H9 (cell line): ENCODE data around the gene DLGAP4. TPM values are rescaled to one million over a fixed set of nuclear protein-coding genes. Genes with fewer than 3 reads are reported as not detected.

Experiments
- DNase-seq: peaks from one replicate; pipeline ENCODE4 v3.0.0-alpha.2; 2017
- H2AFZ ChIP-seq: one replicate; pipeline ENCODE4 v1.6.1; 2013; ENCODE audit warnings: mild to moderate bottlenecking, low read length, control low read depth, moderate library complexity
- H2AK5ac ChIP-seq: 2 replicates; pipeline ENCODE4 v1.6.1; 2013; ENCODE audit warnings: low read length, control low read depth, mixed read lengths; ENCODE audit not compliant: insufficient read length
- H2BK120ac ChIP-seq: one replicate; pipeline ENCODE4 v1.6.1; 2013; ENCODE audit warnings: low read depth, mild to moderate bottlenecking, low read length, control low read depth, inconsistent platforms; ENCODE audit not compliant: poor library complexity, severe bottlenecking
- H2BK12ac ChIP-seq: 2 replicates; pipeline ENCODE4 v1.6.1; 2013; ENCODE audit warnings: low read length, control low read depth, mixed read lengths, low read depth; ENCODE audit not compliant: insufficient read length
- H2BK15ac ChIP-seq: 2 replicates; pipeline ENCODE4 v1.6.1; 2013; ENCODE audit warnings: low read depth, low read length, control low read depth
- H2BK20ac ChIP-seq: one replicate; pipeline ENCODE4 v1.6.1; 2013; ENCODE audit warnings: low read depth, mild to moderate bottlenecking, low read length, control low read depth, inconsistent platforms; ENCODE audit not compliant: poor library complexity, severe bottlenecking
- H2BK5ac ChIP-seq: 2 replicates; pipeline ENCODE4 v1.6.1; 2013; ENCODE audit warnings: low read length, control low read depth, mixed read lengths; ENCODE audit not compliant: insufficient read length
- H3K14ac ChIP-seq: 2 replicates; pipeline ENCODE4 v1.6.1; 2013; ENCODE audit warnings: low read length, control low read depth; ENCODE audit not compliant: insufficient read depth
- H3K18ac ChIP-seq: 2 replicates; pipeline ENCODE4 v1.6.1; 2013; ENCODE audit warnings: low read depth, mild to moderate bottlenecking, mixed read lengths, low read length, control low read depth; ENCODE audit not compliant: insufficient read length
- H3K23ac ChIP-seq: 2 replicates; pipeline ENCODE4 v1.6.1; 2013; ENCODE audit warnings: low read length, control low read depth, mixed read lengths, low read depth; ENCODE audit not compliant: insufficient read length
- H3K23me2 ChIP-seq: 2 replicates; pipeline ENCODE4 v1.6.1; 2013; ENCODE audit warnings: low read depth, mild to moderate bottlenecking, mixed read lengths, low read length, control low read depth; ENCODE audit not compliant: insufficient read length, poor library complexity, severe bottlenecking
- H3K27ac ChIP-seq: 2 replicates; pipeline ENCODE4 v1.5.1; 2013; ENCODE audit warnings: low read length, control low read depth, mixed read lengths, low read depth; ENCODE audit not compliant: insufficient read length
- H3K27me3 ChIP-seq: 2 replicates; pipeline ENCODE4 v1.6.1; 2013; ENCODE audit warnings: low read length, control low read depth, inconsistent platforms; ENCODE audit not compliant: insufficient read depth
- H3K4ac ChIP-seq: 2 replicates; pipeline ENCODE4 v1.6.1; 2013; ENCODE audit warnings: low read depth, mild to moderate bottlenecking, control low read depth, inconsistent platforms, low read length, moderate library complexity
- H3K4me1 ChIP-seq: 2 replicates; pipeline ENCODE4 v1.6.1; 2013; ENCODE audit warnings: low read length, control low read depth, inconsistent platforms; ENCODE audit not compliant: insufficient read depth
- H3K4me2 ChIP-seq: 2 replicates; pipeline ENCODE4 v1.6.1; 2013; ENCODE audit warnings: low read length, control low read depth, mixed read lengths; ENCODE audit not compliant: insufficient read length, insufficient read depth
- H3K56ac ChIP-seq: 2 replicates; pipeline ENCODE4 v1.6.1; 2013; ENCODE audit warnings: low read depth, mild to moderate bottlenecking, mixed read lengths, low read length, control low read depth; ENCODE audit not compliant: insufficient read length
- H3K79me1 ChIP-seq: 2 replicates; pipeline ENCODE4 v1.6.1; 2013; ENCODE audit warnings: low read depth, mild to moderate bottlenecking, moderate library complexity, low read length, control low read depth, inconsistent platforms; ENCODE audit not compliant: insufficient read depth, poor library complexity, severe bottlenecking
- H3K79me2 ChIP-seq: 2 replicates; pipeline ENCODE4 v1.6.1; 2013; ENCODE audit warnings: low read length, control low read depth, inconsistent platforms; ENCODE audit not compliant: insufficient read depth
- H3K9ac ChIP-seq: 2 replicates; pipeline ENCODE4 v1.6.1; 2013; ENCODE audit warnings: low read length, control low read depth, mixed read lengths; ENCODE audit not compliant: insufficient read length; ENCODE audit errors: extremely low read depth
- H3K9me3 ChIP-seq: one replicate; pipeline ENCODE4 v1.6.1; 2013; ENCODE audit warnings: low read depth, low read length, inconsistent platforms; ENCODE audit not compliant: control insufficient read depth
- H3T11ph ChIP-seq: one replicate; pipeline ENCODE4 v1.6.1; 2013; ENCODE audit warnings: mild to moderate bottlenecking, low read length, control low read depth, inconsistent platforms
- H4K20me1 ChIP-seq: one replicate; pipeline ENCODE4 v1.6.1; 2013; ENCODE audit not compliant: control insufficient read depth, insufficient read length, insufficient read depth
- H4K5ac ChIP-seq: 2 replicates; pipeline ENCODE4 v1.6.1; 2013; ENCODE audit warnings: low read depth, mild to moderate bottlenecking, mixed read lengths, low read length, control low read depth; ENCODE audit not compliant: insufficient read length
- H4K8ac ChIP-seq: replicated peaks from 2 replicates; pipeline ENCODE4 v1.6.1; 2013; ENCODE audit warnings: low read length, control low read depth, mixed read lengths, low read depth; ENCODE audit not compliant: insufficient read length
- H4K91ac ChIP-seq: 2 replicates; pipeline ENCODE4 v1.6.1; 2013; ENCODE audit warnings: low read depth, mild to moderate bottlenecking, moderate library complexity, mixed read lengths, low read length, control low read depth; ENCODE audit not compliant: insufficient read length
- H3K27ac Mint-ChIP-seq, 3 experiments: 2 replicates in 2 of 3; 3 replicates in 1 of 3; pipeline ENCODE4 v1.8.0; 2020 to 2021; ENCODE audit warnings: mixed read lengths in 3 of 3, mild to moderate bottlenecking in 1 of 3, moderate library complexity in 1 of 3
- H3K27me3 Mint-ChIP-seq: 2 replicates; pipeline ENCODE4 v1.8.0; 2021; ENCODE audit warnings: low read depth, mild to moderate bottlenecking, moderate library complexity, mixed read lengths
- H3K36me3 Mint-ChIP-seq, 3 experiments: 2 replicates in 2 of 3; 3 replicates in 1 of 3; pipeline ENCODE4 v1.8.0; 2020 to 2021; ENCODE audit warnings: low read depth in 3 of 3, mixed read lengths in 3 of 3; ENCODE audit not compliant: insufficient read depth in 1 of 3
- H3K4me1 Mint-ChIP-seq, 2 experiments: 2 replicates each; pipeline ENCODE4 v1.8.0; 2020; ENCODE audit warnings: mixed read lengths in 2 of 2
- H3K4me3 Mint-ChIP-seq, 2 experiments: 2 replicates in 1 of 2; 3 replicates in 1 of 2; pipeline ENCODE4 v1.8.0; 2020 to 2021; ENCODE audit warnings: mild to moderate bottlenecking in 2 of 2, mixed read lengths in 2 of 2, moderate library complexity in 1 of 2
- H3K9me3 Mint-ChIP-seq, 2 experiments: 2 replicates in 1 of 2; 3 replicates in 1 of 2; pipeline ENCODE4 v1.8.0; 2020; ENCODE audit warnings: mild to moderate bottlenecking in 2 of 2, mixed read lengths in 2 of 2, moderate library complexity in 1 of 2
- WGBS: extraction: QIAGEN DNeasy Blood & Tissue Kit; methylation state at CpG from one replicate; pipeline ENCODE4 v1.1.7; 2013; ENCODE audit warnings: missing lambda C conversion rate, low lambda C conversion rate, mixed read lengths; ENCODE audit not compliant: insufficient read length; ENCODE audit errors: extremely low coverage; 5-methylcytosine and 5-hydroxymethylcytosine counted together
- total RNA-seq: library from RNA; stranded (reverse); gene quantifications from 2 replicates; pipeline ENCODE4 v1.2.1, GENCODE V29; 2021
- TF ChIP-seq, protein P1 (sequence below): fragments of 200-600 bp; sonication (generic); conservative IDR thresholded peaks from 3 replicates; pipeline ENCODE4 v1.8.0; 2021; ENCODE audit warnings: antibody characterized with exemption, mild to moderate bottlenecking

The DLGAP4 gene
- total RNA-seq, 1 experiment from 2014 or later = 48.0 TPM

- H3K56ac ChIP-seq = no peak overlapping the region
Measured at GRCh38 chr20:36262440-36262839, 43.7 kb upstream of the DLGAP4 start.

More at GRCh38 chr20:36262440-36262839, 43.7 kb upstream of the DLGAP4 start:
- no peak overlapping the region for H2BK12ac ChIP-seq
- Mint-ChIP-seq H3K4me3 (no peak overlapping the region), H3K4me1 (peaks cover 16 to 23% of the 10 kb centered on the region in 2 experiments), H3K9me3 (no peaks in the 10 kb centered on the region), H3K27ac (no peak overlapping the region), H3K36me3 (no peaks in the 10 kb centered on the region), H3K27me3 (no peaks in the 10 kb centered on the region; the same call in 1 of the 2 replicates)
- H3K79me2 ChIP-seq = no peaks in the 10 kb centered on the region
- H3K18ac ChIP-seq = no peak overlapping the region
- peaks cover 5% of the 10 kb centered on the region; the same call in 1 of the 2 replicates for H3K4me1 ChIP-seq
- no peaks in the 10 kb centered on the region for H3K79me1 ChIP-seq
- no peak overlapping the region for H2BK15ac ChIP-seq
- no peak overlapping the region for H3K4ac ChIP-seq
- no peak overlapping the region for H2AK5ac ChIP-seq
- H3K4me2 ChIP-seq = no peak overlapping the region
- no peaks in the 10 kb centered on the region for H3K23me2 ChIP-seq
- H3K9ac ChIP-seq = no peak overlapping the region
- no peak overlapping the region for H4K91ac ChIP-seq
- no CpG with 5 or more reads among the region's 12 CpGs for WGBS
- H4K20me1 ChIP-seq = no peaks in the 10 kb centered on the region
- H2BK120ac ChIP-seq = no peak overlapping the region
- DNase-seq = no peak
- no peak overlapping the region for H4K8ac ChIP-seq
- H2BK5ac ChIP-seq = no peak overlapping the region
- TF ChIP-seq, protein P1, sequence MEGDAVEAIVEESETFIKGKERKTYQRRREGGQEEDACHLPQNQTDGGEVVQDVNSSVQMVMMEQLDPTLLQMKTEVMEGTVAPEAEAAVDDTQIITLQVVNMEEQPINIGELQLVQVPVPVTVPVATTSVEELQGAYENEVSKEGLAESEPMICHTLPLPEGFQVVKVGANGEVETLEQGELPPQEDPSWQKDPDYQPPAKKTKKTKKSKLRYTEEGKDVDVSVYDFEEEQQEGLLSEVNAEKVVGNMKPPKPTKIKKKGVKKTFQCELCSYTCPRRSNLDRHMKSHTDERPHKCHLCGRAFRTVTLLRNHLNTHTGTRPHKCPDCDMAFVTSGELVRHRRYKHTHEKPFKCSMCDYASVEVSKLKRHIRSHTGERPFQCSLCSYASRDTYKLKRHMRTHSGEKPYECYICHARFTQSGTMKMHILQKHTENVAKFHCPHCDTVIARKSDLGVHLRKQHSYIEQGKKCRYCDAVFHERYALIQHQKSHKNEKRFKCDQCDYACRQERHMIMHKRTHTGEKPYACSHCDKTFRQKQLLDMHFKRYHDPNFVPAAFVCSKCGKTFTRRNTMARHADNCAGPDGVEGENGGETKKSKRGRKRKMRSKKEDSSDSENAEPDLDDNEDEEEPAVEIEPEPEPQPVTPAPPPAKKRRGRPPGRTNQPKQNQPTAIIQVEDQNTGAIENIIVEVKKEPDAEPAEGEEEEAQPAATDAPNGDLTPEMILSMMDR = no peak
- no peaks in the 10 kb centered on the region for H3K9me3 ChIP-seq
- H3K27me3 ChIP-seq = no peaks in the 10 kb centered on the region
- no peak overlapping the region for H2AFZ ChIP-seq
- H2BK20ac ChIP-seq = no peak overlapping the region
- H3T11ph ChIP-seq = no peak overlapping the region
- H3K23ac ChIP-seq = no peak overlapping the region
- no peak overlapping the region for H3K27ac ChIP-seq
- H3K14ac ChIP-seq = peak overlapping the region; percentile 44; the same call in 1 of the 2 replicates
- H4K5ac ChIP-seq = no peak overlapping the region
